Activated CD8-positive, alpha-beta memory T cell treated with anti-CD3 and anti-CD28 coated beads, Interleukin-2, amount 50 U/mL, for 24 hours (primary cell): ENCODE results near the gene NLRC5.

Source experiments
- DNase-seq: peaks from one replicate; pipeline ENCODE4 v3.0.0-alpha.2; 2020; ENCODE audit errors: extremely low read depth

Gene NLRC5

GRCh38 chr16:57022445-57022844 is 33.1 kb downstream of the NLRC5 start:
- DNase-seq: no peak

GRCh38 chr16:57023541-57024249 is 34.3 kb downstream of the NLRC5 start:
- no peak for DNase-seq

GRCh38 chr16:57024894-57025680 is 35.7 kb downstream of the NLRC5 start:
- no peak for DNase-seq

- DNase-seq: no peak
Measured at GRCh38 chr16:57025941-57026777, 36.8 kb downstream of the NLRC5 start.

- DNase-seq: no peak
Measured at GRCh38 chr16:57026778-57027062, 37.4 kb downstream of the NLRC5 start.

- no peak for DNase-seq
Measured at GRCh38 chr16:57027067-57027466, 37.7 kb downstream of the NLRC5 start.

GRCh38 chr16:57028086-57028485 is 38.7 kb downstream of the NLRC5 start:
- DNase-seq: no peak

- DNase-seq: no peak
Measured at GRCh38 chr16:57029161-57030160, 40.1 kb downstream of the NLRC5 start.

- DNase-seq: no peak
Measured at GRCh38 chr16:57030346-57030902, 41.1 kb downstream of the NLRC5 start.

- no peak for DNase-seq
Measured at GRCh38 chr16:57031156-57031555, 41.8 kb downstream of the NLRC5 start.

- DNase-seq: no peak
Measured at GRCh38 chr16:57032346-57032745, 43.0 kb downstream of the NLRC5 start.

GRCh38 chr16:57032931-57033330 is 43.6 kb downstream of the NLRC5 start:
- DNase-seq: no peak

- no peak for DNase-seq
Measured at GRCh38 chr16:57036315-57036714, 47.0 kb downstream of the NLRC5 start.

- DNase-seq: no peak
Measured at GRCh38 chr16:57036945-57037344, 47.6 kb downstream of the NLRC5 start.

GRCh38 chr16:57038166-57038565 is 48.8 kb downstream of the NLRC5 start:
- DNase-seq: no peak

- DNase-seq: no peak
Measured at GRCh38 chr16:57039148-57039812, 49.9 kb downstream of the NLRC5 start.

- DNase-seq: peak; percentile 82
Measured at GRCh38 chr16:57041182-57042156, 52.1 kb downstream of the NLRC5 start.

GRCh38 chr16:57042157-57043111 is 53.1 kb downstream of the NLRC5 start:
- DNase-seq: peak; percentile 53
